ENCODE data around the gene C19orf73. TPM values are rescaled to one million over a fixed set of nuclear protein-coding genes. Genes with fewer than 3 reads are reported as not detected.

C19orf73 gene
- polyA plus RNA-seq, 3 donors, result 0.60 to 0.76 (median 0.66) TPM

- TF ChIP-seq, protein P1, sequence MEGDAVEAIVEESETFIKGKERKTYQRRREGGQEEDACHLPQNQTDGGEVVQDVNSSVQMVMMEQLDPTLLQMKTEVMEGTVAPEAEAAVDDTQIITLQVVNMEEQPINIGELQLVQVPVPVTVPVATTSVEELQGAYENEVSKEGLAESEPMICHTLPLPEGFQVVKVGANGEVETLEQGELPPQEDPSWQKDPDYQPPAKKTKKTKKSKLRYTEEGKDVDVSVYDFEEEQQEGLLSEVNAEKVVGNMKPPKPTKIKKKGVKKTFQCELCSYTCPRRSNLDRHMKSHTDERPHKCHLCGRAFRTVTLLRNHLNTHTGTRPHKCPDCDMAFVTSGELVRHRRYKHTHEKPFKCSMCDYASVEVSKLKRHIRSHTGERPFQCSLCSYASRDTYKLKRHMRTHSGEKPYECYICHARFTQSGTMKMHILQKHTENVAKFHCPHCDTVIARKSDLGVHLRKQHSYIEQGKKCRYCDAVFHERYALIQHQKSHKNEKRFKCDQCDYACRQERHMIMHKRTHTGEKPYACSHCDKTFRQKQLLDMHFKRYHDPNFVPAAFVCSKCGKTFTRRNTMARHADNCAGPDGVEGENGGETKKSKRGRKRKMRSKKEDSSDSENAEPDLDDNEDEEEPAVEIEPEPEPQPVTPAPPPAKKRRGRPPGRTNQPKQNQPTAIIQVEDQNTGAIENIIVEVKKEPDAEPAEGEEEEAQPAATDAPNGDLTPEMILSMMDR (IDR thresholded peaks at IDR 0.05), result no peak
- Histone ChIP-seq H3K27ac (ENCODE audit: low read depth in 1 of 2, low read length in 2 of 2) (no peak overlapping the region), H3K9ac (ENCODE audit: insufficient read depth, low read length, poor library complexity, severe bottlenecking) (no peak overlapping the region), H2AFZ (ENCODE audit: insufficient read depth, low read depth, low read length, poor library complexity, severe bottlenecking) (no peak overlapping the region), H3K4me1 (ENCODE audit: control insufficient read depth in 1 of 2, insufficient read depth in 2 of 2, low read length in 2 of 2) (no peaks in the 10 kb centered on the region), H3K4me2 (replicated peaks; ENCODE audit: extremely low read depth, low read length, poor library complexity, severe bottlenecking) (no peak overlapping the region), H3K79me2 (ENCODE audit: insufficient read depth, low read length) (no peaks in the 10 kb centered on the region), H3K9me3 (replicated peaks in 1 of 2; ENCODE audit: control insufficient read depth in 1 of 2, insufficient read depth in 1 of 2, low read length in 2 of 2) (no peaks in the 10 kb centered on the region), H4K20me1 (ENCODE audit: insufficient read depth, low read length) (peaks cover 90% of the 10 kb centered on the region), H3K36me3 (replicated peaks in 1 of 2; ENCODE audit: control insufficient read depth in 1 of 2, insufficient read depth in 2 of 2, low read length in 2 of 2) (peaks cover 83 to 98% of the 10 kb centered on the region in 2 donors), H3K27me3 (ENCODE audit: control insufficient read depth in 2 of 2, insufficient read depth in 2 of 2, low read length in 2 of 2) (no peaks in the 10 kb centered on the region), H3K4me3 (replicated peaks in 1 of 3; ENCODE audit: low read depth in 2 of 3, low read length in 3 of 3) (no peak overlapping the region)
- H3K36me3 Mint-ChIP-seq, result peaks cover 72 to 96% of the 10 kb centered on the region in 2 donors
- H3K27ac Mint-ChIP-seq, result peak overlapping the region in 3 of 7 donors; percentile 45 to 58 (median 46)
- intact Hi-C loops (cut with micrococcal nuclease), result no loop called here
- no peak overlapping the region for H3K4me3 Mint-ChIP-seq
- 87% methylated on average over 17 of the region's 30 CpGs for WGBS (ENCODE audit: insufficient coverage)
- no peak for DNase-seq
- peaks cover 0 to 1% (median 0%) of the 10 kb centered on the region in 7 donors for H3K9me3 Mint-ChIP-seq
- no peaks in the 10 kb centered on the region for H3K4me1 Mint-ChIP-seq
- H3K27me3 Mint-ChIP-seq (ENCODE audit: low read depth in 3 of 3), result no peaks in the 10 kb centered on the region
These were observed 14.6 kb downstream of the C19orf73 start for GRCh38 chr19:49104229-49104864.

GRCh38 chr19:49103331-49104085, 15.4 kb downstream of the C19orf73 start:
- Mint-ChIP-seq H3K27me3 (ENCODE audit: low read depth in 3 of 3) (no peaks in the 10 kb centered on the region), H3K4me1 (no peaks in the 10 kb centered on the region), H3K27ac (no peak overlapping the region), H3K4me3 (no peak overlapping the region), H3K36me3 (peaks cover 72 to 96% of the 10 kb centered on the region in 2 donors), H3K9me3 (peaks cover 0 to 1% (median 0%) of the 10 kb centered on the region in 7 donors)
- Histone ChIP-seq H3K9ac (ENCODE audit: insufficient read depth, low read length, poor library complexity, severe bottlenecking) (no peak overlapping the region), H3K27me3 (ENCODE audit: control insufficient read depth in 2 of 2, insufficient read depth in 2 of 2, low read length in 2 of 2) (no peaks in the 10 kb centered on the region), H2AFZ (ENCODE audit: insufficient read depth, low read depth, low read length, poor library complexity, severe bottlenecking) (no peak overlapping the region), H3K27ac (ENCODE audit: low read depth in 1 of 2, low read length in 2 of 2) (no peak overlapping the region), H3K4me1 (ENCODE audit: control insufficient read depth in 1 of 2, insufficient read depth in 2 of 2, low read length in 2 of 2) (no peaks in the 10 kb centered on the region), H3K9me3 (replicated peaks in 1 of 2; ENCODE audit: control insufficient read depth in 1 of 2, insufficient read depth in 1 of 2, low read length in 2 of 2) (no peaks in the 10 kb centered on the region), H3K36me3 (replicated peaks in 1 of 2; ENCODE audit: control insufficient read depth in 1 of 2, insufficient read depth in 2 of 2, low read length in 2 of 2) (peaks cover 84 to 98% of the 10 kb centered on the region in 2 donors), H4K20me1 (ENCODE audit: insufficient read depth, low read length) (peaks cover 90% of the 10 kb centered on the region), H3K79me2 (ENCODE audit: insufficient read depth, low read length) (peaks cover 3% of the 10 kb centered on the region), H3K4me3 (replicated peaks in 1 of 3; ENCODE audit: low read depth in 2 of 3, low read length in 3 of 3) (no peak overlapping the region), H3K4me2 (replicated peaks; ENCODE audit: extremely low read depth, low read length, poor library complexity, severe bottlenecking) (no peak overlapping the region)
- intact Hi-C loops (cut with micrococcal nuclease), result no loop called here
- TF ChIP-seq, protein P1 (IDR thresholded peaks at IDR 0.05), result no peak
- WGBS (ENCODE audit: insufficient coverage), result 99% methylated on average over 11 of the region's 33 CpGs
- DNase-seq, result no peak

Measured in CD14-positive monocyte (primary cell).